A673 (cell line): ENCODE measurements around the gene RAD54L2. TPM values are rescaled to one million over a fixed set of nuclear protein-coding genes. Genes with fewer than 3 reads are reported as not detected.

Source experiments
- BruUV-seq: library from RNA; stranded (reverse); fragments of 400-500 nt; replicated peaks from 2 replicates; lab custom pipeline; 2021; lab: Mats Ljungman, UMichigan
- CTCF ChIA-PET: fragments of 300-600 bp; sonication (Branson Sonifier 250); formaldehyde crosslinking; loops from one replicate; lab custom pipeline; 2022; ENCODE audit warnings: antibody characterized with exemption; lab: Charles Lee
- POLR2A ChIA-PET: fragments of 300-600 bp; sonication (Branson Sonifier 250); formaldehyde crosslinking; loops from one replicate; lab custom pipeline; 2022; ENCODE audit warnings: antibody characterized with exemption; ENCODE audit not compliant: low non-redundant PET; lab: Charles Lee
- DNase-seq: peaks from one replicate; pipeline ENCODE4 v3.0.0-alpha.2; 2015; ENCODE audit warnings: low spot score
- H3K27ac ChIP-seq: fragments of 200-600 bp; sonication (generic); 2 replicates; pipeline ENCODE4 v1.5.1; 2016; ENCODE audit warnings: mixed run types, low read depth, mild to moderate bottlenecking, mixed read lengths, antibody characterized with exemption, low read length; ENCODE audit not compliant: poor library complexity, severe bottlenecking
- H3K27me3 ChIP-seq: fragments of 200-600 bp; sonication (generic); replicated peaks from 2 replicates; pipeline ENCODE4 v1.6.1; 2017; ENCODE audit warnings: mixed run types, low read depth, mild to moderate bottlenecking, mixed read lengths, antibody characterized with exemption, low read length; ENCODE audit not compliant: insufficient read depth, poor library complexity
- H3K36me3 ChIP-seq: fragments of 200-600 bp; sonication (generic); 2 replicates; pipeline ENCODE4 v1.6.1; 2016; ENCODE audit warnings: mixed run types, mild to moderate bottlenecking, mixed read lengths, antibody characterized with exemption, low read length; ENCODE audit not compliant: insufficient read depth, poor library complexity, severe bottlenecking
- H3K4me1 ChIP-seq: fragments of 200-600 bp; sonication (generic); 2 replicates; pipeline ENCODE4 v1.6.1; 2017; ENCODE audit warnings: mixed run types, mild to moderate bottlenecking, mixed read lengths, antibody characterized with exemption, low read length; ENCODE audit not compliant: insufficient read depth, poor library complexity, severe bottlenecking
- H3K4me3 ChIP-seq: fragments of 200-600 bp; sonication (generic); 2 replicates; pipeline ENCODE4 v1.5.1; 2016; ENCODE audit warnings: low read depth, mixed run types, mild to moderate bottlenecking, mixed read lengths, low read length; ENCODE audit not compliant: poor library complexity, severe bottlenecking
- H3K9me3 ChIP-seq: fragments of 200-600 bp; sonication (generic); 2 replicates; pipeline ENCODE4 v1.6.1; 2016; ENCODE audit warnings: mixed run types, low read depth, mild to moderate bottlenecking, mixed read lengths, antibody characterized with exemption, low read length; ENCODE audit not compliant: poor library complexity, severe bottlenecking
- EZH2 ChIP-seq: fragments of 200-600 bp; sonication (generic); IDR thresholded peaks from 2 replicates; pipeline ENCODE4 v1.6.1; 2017; ENCODE audit warnings: borderline replicate concordance, low read depth, mild to moderate bottlenecking, mixed read lengths, antibody characterized with exemption, low read length; ENCODE audit not compliant: poor library complexity, severe bottlenecking
- intact Hi-C: fragments of 100-400 bp; cut with micrococcal nuclease; formaldehyde crosslinking; loops from one replicate; pipeline ENCODE4 v1.10.0; 2022; ENCODE audit not compliant: unreplicated experiment
- total RNA-seq: library from RNA; stranded (reverse); gene quantifications from 2 replicates; pipeline ENCODE4 v1.2.3, GENCODE V29; 2021
- TF ChIP-seq, protein P1 (sequence below): fragments of 300-800, 200-600 bp; sonication (generic); conservative IDR thresholded peaks from 2 replicates; pipeline ENCODE4 v1.5.1; 2017; ENCODE audit warnings: low read depth, mild to moderate bottlenecking, antibody characterized with exemption, low read length, moderate library complexity, mixed read lengths

Gene RAD54L2
- total RNA-seq, 1 experiment from 2014 or later: 22.0 TPM

DNA sequence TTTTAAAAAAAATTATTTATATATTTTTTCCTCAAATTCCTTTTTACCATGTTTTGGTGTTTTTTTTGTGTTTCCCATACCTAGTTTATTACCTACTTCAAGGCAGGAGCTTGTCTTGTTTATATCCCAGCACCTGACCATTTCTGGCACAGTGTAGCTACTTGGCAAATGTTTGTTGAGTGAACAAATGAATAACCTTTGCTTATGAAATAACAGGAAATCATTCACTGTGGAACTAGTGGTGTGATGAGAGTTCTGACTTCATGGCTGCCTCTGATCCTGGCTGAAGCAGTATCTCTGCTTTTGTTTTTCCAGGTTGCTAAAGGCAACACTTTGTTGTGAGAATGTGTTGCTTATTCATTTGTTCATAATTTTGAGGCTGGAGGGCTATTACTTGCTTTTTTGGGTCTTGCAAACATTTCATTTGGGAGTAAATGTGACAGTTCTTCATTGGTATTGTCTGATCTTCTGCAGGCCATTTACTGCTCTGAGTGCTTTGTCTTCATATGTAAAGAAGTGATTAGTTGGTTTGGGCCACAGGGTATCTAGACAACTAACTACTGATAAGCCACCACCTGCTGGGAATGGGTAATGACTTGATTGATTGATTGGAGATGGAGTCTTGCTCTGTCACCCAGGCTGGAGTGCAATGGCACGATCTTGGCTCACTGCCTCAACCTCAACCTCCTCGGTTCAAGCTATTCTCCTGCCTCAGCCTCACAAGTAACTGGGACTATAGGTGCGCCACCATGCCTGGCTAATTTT lies 5.7 kb downstream of the RAD54L2 start:
- Histone ChIP-seq H3K27me3 (no peaks in the 10 kb centered on the region), H3K4me3 (no peak overlapping the region), H3K36me3 (no peaks in the 10 kb centered on the region), H3K27ac (no peak overlapping the region), H3K4me1 (peaks cover 4% of the 10 kb centered on the region), H3K9me3 (no peaks in the 10 kb centered on the region)
- ChIA-PET POLR2A (no interaction called here), CTCF (no interaction called here)
- DNase-seq: no peak
- TF ChIP-seq, protein P1, sequence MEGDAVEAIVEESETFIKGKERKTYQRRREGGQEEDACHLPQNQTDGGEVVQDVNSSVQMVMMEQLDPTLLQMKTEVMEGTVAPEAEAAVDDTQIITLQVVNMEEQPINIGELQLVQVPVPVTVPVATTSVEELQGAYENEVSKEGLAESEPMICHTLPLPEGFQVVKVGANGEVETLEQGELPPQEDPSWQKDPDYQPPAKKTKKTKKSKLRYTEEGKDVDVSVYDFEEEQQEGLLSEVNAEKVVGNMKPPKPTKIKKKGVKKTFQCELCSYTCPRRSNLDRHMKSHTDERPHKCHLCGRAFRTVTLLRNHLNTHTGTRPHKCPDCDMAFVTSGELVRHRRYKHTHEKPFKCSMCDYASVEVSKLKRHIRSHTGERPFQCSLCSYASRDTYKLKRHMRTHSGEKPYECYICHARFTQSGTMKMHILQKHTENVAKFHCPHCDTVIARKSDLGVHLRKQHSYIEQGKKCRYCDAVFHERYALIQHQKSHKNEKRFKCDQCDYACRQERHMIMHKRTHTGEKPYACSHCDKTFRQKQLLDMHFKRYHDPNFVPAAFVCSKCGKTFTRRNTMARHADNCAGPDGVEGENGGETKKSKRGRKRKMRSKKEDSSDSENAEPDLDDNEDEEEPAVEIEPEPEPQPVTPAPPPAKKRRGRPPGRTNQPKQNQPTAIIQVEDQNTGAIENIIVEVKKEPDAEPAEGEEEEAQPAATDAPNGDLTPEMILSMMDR: no peak
- no peak for TF ChIP-seq EZH2
- intact Hi-C loops: no loop called here
- BruUV-seq: no TSS peak

DNA sequence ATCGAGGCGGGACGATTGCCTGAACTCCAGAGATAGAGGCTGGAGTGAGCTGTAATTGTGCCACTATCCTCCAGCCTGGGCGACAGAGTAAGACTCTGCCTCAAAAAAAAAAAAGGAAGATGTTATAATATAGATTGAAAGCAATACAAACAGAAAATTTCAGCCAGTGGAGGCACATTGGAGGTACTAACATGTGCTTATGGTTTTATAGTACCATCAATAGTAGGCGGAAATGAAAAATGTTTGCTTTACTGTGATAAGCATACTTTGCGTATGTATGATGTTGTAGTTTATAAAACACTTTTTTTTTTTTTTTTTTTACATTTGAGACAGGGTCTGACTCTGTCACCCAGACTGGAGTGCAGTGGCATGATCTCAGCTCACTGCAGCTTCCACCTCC lies 8.8 kb downstream of the RAD54L2 start:
- intact Hi-C loops: no loop called here
- CTCF ChIA-PET: no interaction called here

DNA sequence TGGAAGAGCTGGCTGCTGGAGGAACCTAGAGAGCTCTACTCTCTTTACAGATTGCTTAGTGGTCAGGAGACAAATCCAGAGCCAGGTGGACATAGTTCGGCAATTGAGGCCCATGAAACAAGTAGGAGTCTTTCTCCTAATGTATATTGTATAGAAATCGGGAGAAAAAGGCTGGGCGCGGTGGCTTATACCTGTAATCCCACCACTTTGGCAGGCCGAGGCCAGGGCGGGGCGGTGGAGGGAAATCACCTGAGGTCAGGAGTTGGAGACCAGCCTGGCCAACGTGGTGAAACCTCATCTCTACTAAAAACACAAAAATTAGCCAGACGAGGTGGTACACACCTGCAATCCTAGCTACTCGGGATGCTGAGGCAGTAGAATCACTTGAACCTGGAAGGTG lies 10.8 kb downstream of the RAD54L2 start:
- POLR2A ChIA-PET: no interaction called here
- no peaks in the 10 kb centered on the region for H3K9me3 ChIP-seq
- no peaks in the 10 kb centered on the region for H3K4me1 ChIP-seq
- no peak overlapping the region for H3K27ac ChIP-seq
- intact Hi-C loops: no loop called here
- no TSS peak for BruUV-seq
- no peak for TF ChIP-seq EZH2
- TF ChIP-seq, protein P1: no peak
- H3K27me3 ChIP-seq: no peaks in the 10 kb centered on the region
- DNase-seq: no peak
- no peaks in the 10 kb centered on the region for H3K36me3 ChIP-seq
- no peak overlapping the region for H3K4me3 ChIP-seq
- CTCF ChIA-PET: no interaction called here

More for the DNA sequence above, 8.8 kb downstream of the RAD54L2 start:
- DNase-seq: no peak
- Histone ChIP-seq H3K36me3 (no peaks in the 10 kb centered on the region), H3K9me3 (no peaks in the 10 kb centered on the region), H3K27me3 (no peaks in the 10 kb centered on the region), H3K4me1 (no peaks in the 10 kb centered on the region), H3K4me3 (no peak overlapping the region), H3K27ac (no peak overlapping the region)
- TF ChIP-seq, protein P1: no peak
- no peak for TF ChIP-seq EZH2
- no TSS peak for BruUV-seq
- POLR2A ChIA-PET: no interaction called here
